Fibroblast of lung (primary cell): ENCODE measurements around the gene CX3CR1. TPM values are rescaled to one million over a fixed set of nuclear protein-coding genes. Genes with fewer than 3 reads are reported as not detected.
A peak's percentile ranks its signal among the peaks of the same experiment; 100 is the strongest.

Experiments
- DNase-seq, 2 donors: peaks; one replicate each; pipeline versions ENCODE4 v3.0.0 to v3.0.0-alpha.2; 2010; ENCODE audit warnings: low read depth in 2 of 2
- H2AFZ ChIP-seq: 2 replicates; pipeline ENCODE4 v1.5.1; 2012; ENCODE audit warnings: low read length, control low read depth, inconsistent platforms
- H3K27ac ChIP-seq: 2 replicates; pipeline ENCODE4 v1.5.1; 2011; ENCODE audit warnings: low read length, control low read depth; ENCODE audit not compliant: insufficient read depth
- H3K27me3 ChIP-seq: 2 replicates; pipeline ENCODE4 v1.5.1; 2011; ENCODE audit warnings: mild to moderate bottlenecking, low read length; ENCODE audit not compliant: control insufficient read depth, insufficient read depth
- H3K36me3 ChIP-seq: 2 replicates; pipeline ENCODE4 v1.5.1; 2011; ENCODE audit warnings: low read length; ENCODE audit not compliant: control insufficient read depth, insufficient read depth
- H3K4me1 ChIP-seq: 2 replicates; pipeline ENCODE4 v1.5.1; 2011; ENCODE audit warnings: low read length; ENCODE audit not compliant: control insufficient read depth, insufficient read depth; ENCODE audit errors: extremely low read depth
- H3K4me2 ChIP-seq: 2 replicates; pipeline ENCODE4 v1.5.1; 2011; ENCODE audit warnings: low read length, control low read depth; ENCODE audit not compliant: insufficient read depth; ENCODE audit errors: extremely low read depth
- H3K4me3 ChIP-seq, 4 experiments: fragments of 200-600 bp in 1 of 4; sonication (generic) in 1 of 4; replicated peaks in 1 of 4; 2 replicates each; pipeline ENCODE4 v1.5.1; 2011 to 2016; ENCODE audit warnings: low read length in 4 of 4, low read depth in 3 of 4, mild to moderate bottlenecking in 3 of 4, control low read depth in 2 of 4, inconsistent platforms in 1 of 4, mixed read lengths in 1 of 4; ENCODE audit not compliant: insufficient read depth in 1 of 4; ENCODE audit errors: control extremely low read depth in 1 of 4
- H3K79me2 ChIP-seq: 2 replicates; pipeline ENCODE4 v1.5.1; 2012; ENCODE audit warnings: mild to moderate bottlenecking, low read length, inconsistent platforms; ENCODE audit not compliant: control insufficient read depth, insufficient read depth
- H3K9ac ChIP-seq: 2 replicates; pipeline ENCODE4 v1.5.1; 2011; ENCODE audit warnings: mild to moderate bottlenecking, low read length, control low read depth; ENCODE audit not compliant: insufficient read depth
- H3K9me3 ChIP-seq: 2 replicates; pipeline ENCODE4 v1.5.1; 2012; ENCODE audit warnings: low read depth, low read length; ENCODE audit not compliant: control insufficient read depth, insufficient read depth
- H4K20me1 ChIP-seq: 2 replicates; pipeline ENCODE4 v1.5.1; 2011; ENCODE audit warnings: low read length; ENCODE audit not compliant: control insufficient read depth, insufficient read depth; ENCODE audit errors: extremely low read depth
- EZH2 ChIP-seq: IDR thresholded peaks from 2 replicates; pipeline ENCODE4 v1.5.1; 2012; ENCODE audit warnings: low read length, control low read depth, mild to moderate bottlenecking; ENCODE audit errors: missing control alignments
- polyA plus RNA-seq, 2 donors: library from polyadenylated mRNA; depleted of rRNA in 1 of 2; stranded (reverse) in 1 of 2; unstranded in 1 of 2; fragments of >200 nt; gene quantifications; 2 replicates each; pipeline ENCODE4 v1.2.1, GENCODE V29; 2011 to 2012; ENCODE audit warnings: missing spikeins in 1 of 2
- total RNA-seq: library from RNA; depleted of rRNA; stranded (reverse); fragments of >200 nt; gene quantifications from 2 replicates; pipeline ENCODE4 v1.2.1, GENCODE V29; 2014
- TF ChIP-seq, protein P1 (sequence below), 2 donors: IDR thresholded peaks in 1 of 2; conservative IDR thresholded peaks in 1 of 2; 1 replicate in 1 of 2; 2 replicates in 1 of 2; pipeline ENCODE4 v1.5.1; 2011 to 2012; ENCODE audit warnings: low read length in 2 of 2, control low read depth in 1 of 2, inconsistent platforms in 1 of 2, low read depth in 1 of 2, mild to moderate bottlenecking in 1 of 2

CX3CR1 gene
- total and polyA plus RNA-seq, 2 donors (not counting 1 experiment from before 2014, with no cell fraction given) = under 0.01 TPM; not detected in 1

DNA sequence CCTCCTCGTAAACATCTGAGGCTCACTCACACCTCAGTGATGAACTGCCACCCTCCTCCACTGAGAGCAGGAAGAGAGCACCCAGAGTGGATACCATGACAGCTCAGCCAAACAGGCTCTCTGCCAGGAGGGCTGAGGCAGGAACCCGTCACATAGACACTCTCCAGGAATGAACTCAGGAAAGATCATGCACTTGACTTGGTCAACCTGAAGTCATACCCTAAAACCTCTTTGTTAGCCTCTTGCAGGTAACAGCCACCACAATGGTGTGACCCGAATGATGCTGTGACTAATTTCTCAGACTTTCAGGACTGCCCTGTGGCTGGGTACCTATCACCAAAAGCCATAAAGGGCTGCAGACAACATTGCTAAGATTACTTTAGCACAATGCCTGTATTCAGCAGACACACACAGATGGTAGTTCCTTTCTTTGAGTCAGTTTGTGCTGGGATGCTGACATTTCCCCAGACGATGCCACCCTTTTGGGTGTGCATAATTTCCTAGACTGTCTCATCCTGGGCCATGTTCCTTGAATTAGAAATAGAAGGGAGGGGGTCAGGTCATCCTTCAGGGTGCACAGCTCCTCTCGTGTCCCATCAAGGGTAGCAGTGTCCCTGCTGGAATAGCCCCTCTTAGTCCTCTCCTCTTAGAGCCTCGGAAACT is 30.3 kb downstream of the CX3CR1 start:
- Histone ChIP-seq H4K20me1 (no peaks in the 10 kb centered on the region), H3K27ac (no peak overlapping the region), H3K9ac (no peak overlapping the region), H3K36me3 (no peaks in the 10 kb centered on the region), H2AFZ (no peak overlapping the region), H3K27me3 (no peaks in the 10 kb centered on the region), H3K4me1 (no peaks in the 10 kb centered on the region), H3K79me2 (no peaks in the 10 kb centered on the region), H3K4me3 (no peak overlapping the region), H3K9me3 (no peaks in the 10 kb centered on the region), H3K4me2 (no peak overlapping the region)
- no peak for TF ChIP-seq EZH2
- TF ChIP-seq, protein P1, sequence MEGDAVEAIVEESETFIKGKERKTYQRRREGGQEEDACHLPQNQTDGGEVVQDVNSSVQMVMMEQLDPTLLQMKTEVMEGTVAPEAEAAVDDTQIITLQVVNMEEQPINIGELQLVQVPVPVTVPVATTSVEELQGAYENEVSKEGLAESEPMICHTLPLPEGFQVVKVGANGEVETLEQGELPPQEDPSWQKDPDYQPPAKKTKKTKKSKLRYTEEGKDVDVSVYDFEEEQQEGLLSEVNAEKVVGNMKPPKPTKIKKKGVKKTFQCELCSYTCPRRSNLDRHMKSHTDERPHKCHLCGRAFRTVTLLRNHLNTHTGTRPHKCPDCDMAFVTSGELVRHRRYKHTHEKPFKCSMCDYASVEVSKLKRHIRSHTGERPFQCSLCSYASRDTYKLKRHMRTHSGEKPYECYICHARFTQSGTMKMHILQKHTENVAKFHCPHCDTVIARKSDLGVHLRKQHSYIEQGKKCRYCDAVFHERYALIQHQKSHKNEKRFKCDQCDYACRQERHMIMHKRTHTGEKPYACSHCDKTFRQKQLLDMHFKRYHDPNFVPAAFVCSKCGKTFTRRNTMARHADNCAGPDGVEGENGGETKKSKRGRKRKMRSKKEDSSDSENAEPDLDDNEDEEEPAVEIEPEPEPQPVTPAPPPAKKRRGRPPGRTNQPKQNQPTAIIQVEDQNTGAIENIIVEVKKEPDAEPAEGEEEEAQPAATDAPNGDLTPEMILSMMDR (conservative IDR thresholded peaks at IDR 0.05 in 1 of 2, IDR thresholded peaks at IDR 0.05 in 1 of 2; ENCODE audit: low read depth in 1 of 2, low read length in 2 of 2) = no peak
- peak in 1 of 2 donors; percentile 20 for DNase-seq

DNA sequence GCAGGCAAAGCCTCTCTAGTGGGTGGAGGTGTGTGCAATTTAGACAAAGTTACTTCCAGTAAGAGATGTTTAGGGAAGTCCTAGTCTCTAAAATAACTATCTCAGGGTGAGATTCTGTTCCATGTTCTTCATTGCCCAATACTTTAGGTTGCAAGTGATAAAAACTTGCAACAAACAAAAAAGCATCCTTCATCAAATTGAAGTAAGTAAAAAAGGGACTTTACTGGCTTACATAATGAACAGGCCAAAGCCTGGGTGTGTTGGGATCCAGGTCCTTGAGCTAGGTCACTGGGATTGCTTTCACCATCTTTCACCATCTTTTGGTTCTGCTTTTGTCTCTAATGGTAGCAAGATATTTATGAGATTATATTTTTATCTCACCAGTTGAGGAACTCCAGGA is 38.3 kb downstream of the CX3CR1 start:
- DNase-seq = no peak
- Histone ChIP-seq H3K79me2 (no peaks in the 10 kb centered on the region), H3K27me3 (peaks cover 7% of the 10 kb centered on the region), H3K4me2 (no peak overlapping the region), H4K20me1 (no peaks in the 10 kb centered on the region), H3K9ac (no peak overlapping the region), H3K4me1 (no peaks in the 10 kb centered on the region), H2AFZ (no peak overlapping the region), H3K36me3 (no peaks in the 10 kb centered on the region), H3K9me3 (no peaks in the 10 kb centered on the region), H3K27ac (no peak overlapping the region), H3K4me3 (no peak overlapping the region)
- TF ChIP-seq, protein P1 (conservative IDR thresholded peaks at IDR 0.05 in 1 of 2, IDR thresholded peaks at IDR 0.05 in 1 of 2; ENCODE audit: low read depth in 1 of 2, low read length in 2 of 2) = no peak
- TF ChIP-seq EZH2 = no peak

DNA sequence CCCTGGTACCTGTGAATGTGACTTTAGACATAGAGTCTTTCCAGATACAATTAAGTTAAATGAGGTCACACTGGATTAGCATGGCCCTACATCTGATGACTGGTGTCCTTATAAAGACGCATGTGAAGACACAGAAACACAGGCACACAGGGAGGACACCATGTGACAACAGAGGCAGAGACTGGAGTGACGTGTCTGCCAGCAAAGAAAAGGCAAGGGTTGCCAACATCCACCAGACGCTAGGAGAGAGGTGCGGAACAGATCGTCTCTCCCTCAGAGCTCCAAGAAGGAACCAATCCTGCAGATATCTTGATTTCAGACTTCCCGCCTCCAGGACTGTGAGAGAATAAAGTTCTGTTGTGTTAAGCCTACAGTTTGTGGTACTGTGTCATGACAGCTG is 42.8 kb downstream of the CX3CR1 start:
- H3K27ac ChIP-seq = no peak overlapping the region
- peaks cover 7% of the 10 kb centered on the region for H3K27me3 ChIP-seq
- no peaks in the 10 kb centered on the region for H3K9me3 ChIP-seq
- TF ChIP-seq, protein P1 (conservative IDR thresholded peaks at IDR 0.05 in 1 of 2, IDR thresholded peaks at IDR 0.05 in 1 of 2; ENCODE audit: low read depth in 1 of 2, low read length in 2 of 2) = no peak
- no peak for TF ChIP-seq EZH2
- no peaks in the 10 kb centered on the region for H3K79me2 ChIP-seq
- no peaks in the 10 kb centered on the region for H4K20me1 ChIP-seq
- no peak for DNase-seq
- no peaks in the 10 kb centered on the region for H3K36me3 ChIP-seq
- no peak overlapping the region for H3K4me2 ChIP-seq
- H3K4me3 ChIP-seq = no peak overlapping the region
- no peak overlapping the region for H2AFZ ChIP-seq
- no peaks in the 10 kb centered on the region for H3K4me1 ChIP-seq
- H3K9ac ChIP-seq = no peak overlapping the region
